Retinal pigment epithelial cell (primary cell): ENCODE measurements around the gene COX7B.

Source experiments
- DNase-seq: peaks from one replicate; pipeline ENCODE4 v3.0.0-alpha.2; 2010; ENCODE audit warnings: low read depth
- H3K4me3 ChIP-seq: 2 replicates; pipeline ENCODE4 v1.5.1; 2011; ENCODE audit warnings: mild to moderate bottlenecking, low read length, control low read depth, moderate library complexity
- TF ChIP-seq, protein P1 (sequence below): conservative IDR thresholded peaks from 2 replicates; pipeline ENCODE4 v1.5.1; 2011; ENCODE audit warnings: low read depth, low read length, control low read depth, inconsistent platforms

The COX7B gene

DNA sequence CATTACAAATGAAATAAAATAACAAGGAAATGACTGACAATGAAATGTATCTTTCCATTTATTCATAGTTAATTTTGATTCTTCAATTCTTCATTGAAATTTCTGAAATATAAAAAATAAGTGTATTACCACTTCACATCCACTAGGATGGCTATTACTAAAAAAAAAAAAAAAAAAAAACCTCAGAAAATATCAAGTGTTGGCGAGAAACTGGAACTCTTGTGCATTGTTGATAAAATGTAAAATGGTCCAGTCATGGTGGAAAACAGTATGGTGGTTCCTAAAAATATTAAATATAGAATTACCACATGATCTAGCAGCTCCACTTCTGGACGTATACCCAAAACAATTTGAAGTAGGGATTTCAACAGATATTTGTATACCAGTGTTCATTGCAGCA, 47.3 kb downstream of the COX7B start:
- DNase-seq = no peak
- no peak overlapping the region for H3K4me3 ChIP-seq
- TF ChIP-seq, protein P1, sequence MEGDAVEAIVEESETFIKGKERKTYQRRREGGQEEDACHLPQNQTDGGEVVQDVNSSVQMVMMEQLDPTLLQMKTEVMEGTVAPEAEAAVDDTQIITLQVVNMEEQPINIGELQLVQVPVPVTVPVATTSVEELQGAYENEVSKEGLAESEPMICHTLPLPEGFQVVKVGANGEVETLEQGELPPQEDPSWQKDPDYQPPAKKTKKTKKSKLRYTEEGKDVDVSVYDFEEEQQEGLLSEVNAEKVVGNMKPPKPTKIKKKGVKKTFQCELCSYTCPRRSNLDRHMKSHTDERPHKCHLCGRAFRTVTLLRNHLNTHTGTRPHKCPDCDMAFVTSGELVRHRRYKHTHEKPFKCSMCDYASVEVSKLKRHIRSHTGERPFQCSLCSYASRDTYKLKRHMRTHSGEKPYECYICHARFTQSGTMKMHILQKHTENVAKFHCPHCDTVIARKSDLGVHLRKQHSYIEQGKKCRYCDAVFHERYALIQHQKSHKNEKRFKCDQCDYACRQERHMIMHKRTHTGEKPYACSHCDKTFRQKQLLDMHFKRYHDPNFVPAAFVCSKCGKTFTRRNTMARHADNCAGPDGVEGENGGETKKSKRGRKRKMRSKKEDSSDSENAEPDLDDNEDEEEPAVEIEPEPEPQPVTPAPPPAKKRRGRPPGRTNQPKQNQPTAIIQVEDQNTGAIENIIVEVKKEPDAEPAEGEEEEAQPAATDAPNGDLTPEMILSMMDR = no peak

DNA sequence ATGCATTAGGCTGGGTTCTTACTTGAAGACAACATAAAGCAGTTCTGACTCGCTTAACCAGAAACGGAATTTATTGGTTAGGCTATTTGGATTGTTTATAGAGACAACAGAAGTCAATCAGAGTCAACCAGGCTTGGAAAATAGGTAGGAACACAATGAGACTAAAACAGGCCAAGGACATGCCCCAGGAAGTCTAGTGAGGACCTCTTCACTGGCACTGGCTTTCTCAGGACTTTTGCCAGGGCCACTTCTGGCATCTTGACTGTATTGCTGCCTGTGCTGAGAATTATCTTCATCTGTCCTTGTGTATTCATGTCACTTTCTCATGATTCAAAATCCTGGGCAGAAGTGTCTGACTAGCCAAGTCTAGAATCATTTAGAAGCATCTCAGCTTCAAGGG, 50.6 kb downstream of the COX7B start:
- no peak for DNase-seq
- H3K4me3 ChIP-seq = no peak overlapping the region
- TF ChIP-seq, protein P1 = no peak

DNA sequence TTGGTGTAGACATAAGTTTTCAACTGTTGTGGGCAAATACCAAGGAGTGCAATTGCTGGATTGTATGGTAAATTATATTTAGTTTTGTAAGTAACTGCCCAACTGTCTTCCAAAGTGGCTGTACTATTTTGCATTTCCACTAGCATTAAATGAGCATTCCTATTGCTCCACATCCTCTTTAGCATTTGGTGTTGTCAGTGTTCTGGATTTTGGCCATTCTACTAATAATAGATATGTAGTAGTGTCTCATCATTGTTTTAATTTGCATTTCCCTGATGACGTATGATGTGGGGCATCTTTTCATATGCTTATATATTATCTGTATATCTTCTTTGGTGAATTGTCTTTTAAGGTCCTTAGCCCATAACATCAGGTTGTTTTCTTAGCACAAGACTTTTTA, 52.9 kb downstream of the COX7B start:
- TF ChIP-seq, protein P1 = no peak
- DNase-seq = no peak

DNA sequence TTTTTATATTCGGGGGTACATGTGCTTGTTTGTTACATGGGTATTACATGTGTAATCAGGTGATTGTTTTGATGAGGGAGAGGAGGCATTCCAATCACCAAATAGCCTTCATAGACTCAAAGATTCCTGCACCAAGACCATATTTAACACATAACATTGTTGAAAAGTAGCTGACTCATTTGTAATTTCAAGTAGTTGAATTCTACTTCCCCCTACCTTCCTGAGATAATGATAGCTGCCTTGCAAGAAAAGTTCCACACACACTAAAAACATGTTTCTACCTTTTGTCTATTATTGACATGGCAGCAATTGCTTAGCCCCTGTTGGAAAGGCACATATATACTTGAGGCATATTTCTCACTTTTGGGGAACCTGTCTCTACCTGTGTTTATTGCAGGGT, 54.0 kb downstream of the COX7B start:
- DNase-seq = no peak
- no peak overlapping the region for H3K4me3 ChIP-seq
- TF ChIP-seq, protein P1 = no peak

More for the DNA sequence above, 52.9 kb downstream of the COX7B start:
- H3K4me3 ChIP-seq = no peak overlapping the region

DNA sequence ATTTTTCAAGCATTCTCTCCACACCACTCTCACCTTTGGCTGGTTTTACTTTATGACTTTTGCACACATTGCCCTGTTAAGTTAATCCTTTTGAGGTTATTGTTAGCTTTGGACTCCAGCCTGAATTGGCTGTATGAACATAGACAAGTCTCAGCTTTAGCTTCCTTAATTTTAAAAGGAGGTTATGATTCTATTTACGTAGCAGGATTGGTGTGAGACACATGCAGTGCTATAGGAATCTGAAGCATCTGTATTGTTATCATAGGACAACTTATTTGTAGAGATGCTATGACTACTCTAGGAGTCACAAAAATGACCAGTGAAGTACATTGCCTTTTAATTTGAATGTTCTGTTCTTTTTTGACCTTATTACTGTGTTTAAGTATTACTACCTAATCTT, 54.4 kb downstream of the COX7B start:
- peak; percentile 2 for DNase-seq
- TF ChIP-seq, protein P1 = no peak

More for the DNA sequence above, 54.4 kb downstream of the COX7B start:
- no peak overlapping the region for H3K4me3 ChIP-seq
